Inflammatory macrophage (primary cell): ENCODE data around the gene ARHGEF33.

Experiments
- DNase-seq, 2 donors: peaks; one replicate each; pipeline ENCODE4 v3.0.0-alpha.2; 2020 to 2022

Gene ARHGEF33

DNA sequence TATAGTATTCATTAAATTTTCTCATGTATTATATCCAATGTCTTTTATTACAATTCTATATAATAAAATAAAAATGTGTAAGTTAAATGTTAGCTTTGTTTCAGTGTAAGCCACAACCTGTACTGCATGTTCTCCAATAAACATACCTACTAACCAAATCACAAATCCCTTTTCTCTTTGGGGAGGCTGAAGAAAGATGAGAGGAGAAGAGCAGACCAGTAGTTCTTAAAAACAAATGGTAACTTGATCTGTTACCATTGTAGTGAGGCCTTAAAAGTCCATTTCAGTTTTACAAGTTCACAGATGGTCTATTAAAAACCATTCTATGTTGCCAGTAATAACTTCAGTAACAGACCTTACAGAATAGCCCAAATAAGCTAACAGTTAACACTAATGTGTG lies 130.7 kb downstream of the ARHGEF33 start:
- DNase-seq, result no peak

- no peak for DNase-seq
These were observed 133.1 kb downstream of the ARHGEF33 start for GRCh38 chr2:39022642-39023235.

GRCh38 chr2:39023649-39024048 lies 134.0 kb downstream of the ARHGEF33 start:
- no peak for DNase-seq

DNA sequence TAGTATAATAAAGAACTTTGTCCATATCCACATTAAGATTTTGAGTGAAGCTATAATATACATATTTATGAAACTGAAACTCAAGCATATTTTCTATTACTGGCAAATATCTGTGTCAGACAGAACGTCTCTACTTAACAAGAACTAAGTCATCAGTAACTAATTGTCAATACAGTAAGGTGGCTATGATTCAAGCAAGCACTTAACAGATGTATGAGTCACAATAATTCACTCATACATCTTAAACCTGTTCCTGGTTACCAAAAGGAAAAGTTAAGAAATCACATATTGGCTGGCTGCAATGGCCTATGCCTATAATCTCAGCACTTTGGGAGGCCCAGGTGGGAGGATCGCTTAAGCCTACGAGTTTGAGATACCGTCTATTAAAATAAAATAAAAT lies 135.2 kb downstream of the ARHGEF33 start:
- DNase-seq, result no peak
